Small intestine (tissue), 16 donors: ENCODE data around the gene NID1. TPM values are rescaled to one million over a fixed set of nuclear protein-coding genes. Genes with fewer than 3 reads are reported as not detected.
A peak's percentile ranks its signal among the peaks of the same experiment; 100 is the strongest.

ENCODE experiments used
- DNase-seq, 2 donors: peaks; one replicate each; pipeline versions ENCODE4 v3.0.0 to v3.0.0-alpha.2; 2013
- FAIRE-seq: peaks from 2 replicates; lab custom pipeline; 2012; peaks lifted over from hg19 to GRCh38; lab: Jason Lieb, UNC
- H3K27ac ChIP-seq, 3 donors: one replicate each; pipeline ENCODE4 v1.5.1; 2013; ENCODE audit warnings: low read length in 2 of 3, mild to moderate bottlenecking in 2 of 3, control low read depth in 1 of 3, inconsistent platforms in 1 of 3, low read depth in 1 of 3, moderate library complexity in 1 of 3
- H3K27me3 ChIP-seq, 3 donors: one replicate each; pipeline ENCODE4 v1.6.1; 2013; ENCODE audit warnings: low read length in 3 of 3, inconsistent platforms in 1 of 3; ENCODE audit not compliant: control insufficient read depth in 3 of 3, insufficient read depth in 3 of 3
- H3K36me3 ChIP-seq, 3 donors: one replicate each; pipeline ENCODE4 v1.6.1; 2013; ENCODE audit warnings: low read length in 3 of 3, inconsistent platforms in 1 of 3, low read depth in 1 of 3, mild to moderate bottlenecking in 1 of 3, moderate library complexity in 1 of 3; ENCODE audit not compliant: control insufficient read depth in 3 of 3, insufficient read depth in 2 of 3
- H3K4me1 ChIP-seq, 3 donors: one replicate each; pipeline ENCODE4 v1.6.1; 2013; ENCODE audit warnings: low read length in 2 of 3, inconsistent platforms in 1 of 3, low read depth in 1 of 3, mild to moderate bottlenecking in 1 of 3, moderate library complexity in 1 of 3; ENCODE audit not compliant: control insufficient read depth in 3 of 3, insufficient read depth in 2 of 3
- H3K4me3 ChIP-seq, 3 donors: one replicate each; pipeline ENCODE4 v1.5.1; 2013; ENCODE audit warnings: low read length in 3 of 3, control low read depth in 1 of 3, inconsistent platforms in 1 of 3, low read depth in 1 of 3, mild to moderate bottlenecking in 1 of 3, moderate library complexity in 1 of 3
- H3K9me3 ChIP-seq, 2 donors: one replicate each; pipeline ENCODE4 v1.6.1; 2013; ENCODE audit warnings: low read depth in 1 of 2, low read length in 1 of 2; ENCODE audit not compliant: control insufficient read depth in 2 of 2, insufficient read depth in 1 of 2
- WGBS, 3 donors: extraction: QIAGEN DNeasy Blood & Tissue Kit; methylation state at CpG; one replicate each; pipeline ENCODE4 v1.1.7; 2013; 5-methylcytosine and 5-hydroxymethylcytosine counted together
- long read RNA-seq, 10 donors: transcript quantifications; one replicate each; lab custom pipeline, GENCODE V29; 2026
- polyA plus RNA-seq, 4 donors: library from polyadenylated mRNA; stranded (reverse) in 3 of 4; unstranded in 1 of 4; fragments of 200-250 nt in 3 of 4; fragments of 120-200 nt in 1 of 4; gene quantifications; one replicate each; pipeline versions ENCODE4 v1.2.1 to v1.2.3, GENCODE V29; 2013
- donor health status: healthy with polysubstance abuse.
- donor health status: control.
- donor health status: control.
- donor health status: Bipolar disorder and iron deficiency.
- donor health status: healthy.

Gene NID1, protein sequence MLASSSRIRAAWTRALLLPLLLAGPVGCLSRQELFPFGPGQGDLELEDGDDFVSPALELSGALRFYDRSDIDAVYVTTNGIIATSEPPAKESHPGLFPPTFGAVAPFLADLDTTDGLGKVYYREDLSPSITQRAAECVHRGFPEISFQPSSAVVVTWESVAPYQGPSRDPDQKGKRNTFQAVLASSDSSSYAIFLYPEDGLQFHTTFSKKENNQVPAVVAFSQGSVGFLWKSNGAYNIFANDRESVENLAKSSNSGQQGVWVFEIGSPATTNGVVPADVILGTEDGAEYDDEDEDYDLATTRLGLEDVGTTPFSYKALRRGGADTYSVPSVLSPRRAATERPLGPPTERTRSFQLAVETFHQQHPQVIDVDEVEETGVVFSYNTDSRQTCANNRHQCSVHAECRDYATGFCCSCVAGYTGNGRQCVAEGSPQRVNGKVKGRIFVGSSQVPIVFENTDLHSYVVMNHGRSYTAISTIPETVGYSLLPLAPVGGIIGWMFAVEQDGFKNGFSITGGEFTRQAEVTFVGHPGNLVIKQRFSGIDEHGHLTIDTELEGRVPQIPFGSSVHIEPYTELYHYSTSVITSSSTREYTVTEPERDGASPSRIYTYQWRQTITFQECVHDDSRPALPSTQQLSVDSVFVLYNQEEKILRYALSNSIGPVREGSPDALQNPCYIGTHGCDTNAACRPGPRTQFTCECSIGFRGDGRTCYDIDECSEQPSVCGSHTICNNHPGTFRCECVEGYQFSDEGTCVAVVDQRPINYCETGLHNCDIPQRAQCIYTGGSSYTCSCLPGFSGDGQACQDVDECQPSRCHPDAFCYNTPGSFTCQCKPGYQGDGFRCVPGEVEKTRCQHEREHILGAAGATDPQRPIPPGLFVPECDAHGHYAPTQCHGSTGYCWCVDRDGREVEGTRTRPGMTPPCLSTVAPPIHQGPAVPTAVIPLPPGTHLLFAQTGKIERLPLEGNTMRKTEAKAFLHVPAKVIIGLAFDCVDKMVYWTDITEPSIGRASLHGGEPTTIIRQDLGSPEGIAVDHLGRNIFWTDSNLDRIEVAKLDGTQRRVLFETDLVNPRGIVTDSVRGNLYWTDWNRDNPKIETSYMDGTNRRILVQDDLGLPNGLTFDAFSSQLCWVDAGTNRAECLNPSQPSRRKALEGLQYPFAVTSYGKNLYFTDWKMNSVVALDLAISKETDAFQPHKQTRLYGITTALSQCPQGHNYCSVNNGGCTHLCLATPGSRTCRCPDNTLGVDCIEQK
- 10 to 100 TPM in 2 of 4 donors, 1 to 10 TPM in 1, under 1 TPM in 1; 0.67 to 62.0 (median 19.9) TPM for polyA plus RNA-seq
- long read RNA-seq, donor 1 = 0 reads
- long read RNA-seq, donor 2, full-length matches to known transcripts = 1 of 1 reads
- long read RNA-seq, donor 2, partial matches to known transcripts = 0 of 1 reads
- long read RNA-seq, donor 2, other reads (novel, unspliced or antisense) = 0 of 1 reads
- long read RNA-seq, donor 3, full-length matches to known transcripts = 3 of 31 reads
- long read RNA-seq, donor 3, partial matches to known transcripts = 28 of 31 reads
- long read RNA-seq, donor 3, other reads (novel, unspliced or antisense) = 0 of 31 reads
- long read RNA-seq, donor 4 = 0 reads
- long read RNA-seq, donor 5, partial matches to known transcripts = 10 of 10 reads
- long read RNA-seq, donor 5, other reads (novel, unspliced or antisense) = 0 of 10 reads
- long read RNA-seq, donor 6, full-length matches to known transcripts = 3 of 17 reads
- long read RNA-seq, donor 6, partial matches to known transcripts = 14 of 17 reads
- long read RNA-seq, donor 6, other reads (novel, unspliced or antisense) = 0 of 17 reads
- long read RNA-seq, donor 7 = 0 reads
- long read RNA-seq, donor 8, full-length matches to known transcripts = 1 of 1 reads
- long read RNA-seq, donor 8, partial matches to known transcripts = 0 of 1 reads
- long read RNA-seq, donor 8, other reads (novel, unspliced or antisense) = 0 of 1 reads
- long read RNA-seq, donor 9 = 0 reads
- long read RNA-seq, donor 10, full-length matches to known transcripts = 4 of 33 reads
- long read RNA-seq, donor 10, partial matches to known transcripts = 29 of 33 reads
- long read RNA-seq, donor 10, other reads (novel, unspliced or antisense) = 0 of 33 reads

DNA sequence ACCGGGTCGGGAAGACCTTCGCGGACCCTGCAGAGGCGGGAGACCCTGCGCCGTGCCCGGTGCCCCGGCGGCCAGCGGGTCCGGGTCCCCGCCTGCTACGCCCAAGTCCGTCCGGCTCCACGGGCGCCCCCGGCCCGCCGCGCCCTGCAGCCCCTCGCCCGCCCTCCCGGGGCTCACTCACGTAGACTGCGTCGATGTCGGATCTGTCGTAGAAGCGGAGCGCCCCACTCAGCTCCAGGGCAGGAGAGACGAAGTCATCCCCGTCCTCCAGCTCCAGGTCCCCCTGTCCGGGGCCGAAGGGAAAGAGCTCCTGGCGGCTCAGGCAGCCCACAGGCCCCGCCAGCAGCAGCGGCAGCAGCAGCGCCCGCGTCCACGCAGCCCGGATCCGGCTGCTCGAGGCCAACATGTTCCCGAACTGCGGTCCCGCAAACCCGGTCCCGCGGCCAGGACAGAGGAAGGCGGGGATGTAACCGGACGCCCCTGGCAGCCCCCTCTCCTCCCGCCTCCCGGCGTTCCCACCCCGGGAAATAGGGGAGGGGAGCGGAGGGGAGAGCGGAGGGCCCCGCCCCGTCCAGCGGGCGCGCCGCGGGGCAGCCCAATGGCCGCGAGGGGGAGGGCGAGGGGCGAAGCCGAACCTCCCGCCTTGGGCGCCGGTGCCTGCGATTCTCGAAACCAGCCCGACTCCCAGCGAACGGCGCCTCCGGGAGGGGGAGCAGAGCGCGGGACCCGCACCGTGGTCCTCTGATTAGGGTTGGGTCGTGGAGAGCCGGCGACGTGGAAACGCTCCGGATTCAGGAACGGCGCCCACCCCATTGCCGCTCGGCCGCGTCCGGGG, at the start of gene NID1:
Gene NID1 (minus strand): TSS at position 417 of the 835 bp plus-strand sequence. CDS start 11 bp downstream, at position 406.
- Histone ChIP-seq H3K9me3 (no peaks in the 10 kb centered on the region), H3K27ac (peak within 1 kb of the TSS in 2 of 3 donors; percentile 76 to 95), H3K4me1 (peaks cover 0 to 10% (median 0%) of the 10 kb centered on the region in 3 donors), H3K36me3 (peaks cover 0 to 2% (median 0%) of the 10 kb centered on the region in 3 donors), H3K4me3 (peak within 1 kb of the TSS; percentile 37 to 70 (median 52)), H3K27me3 (peaks cover 6 to 38% (median 10%) of the 10 kb centered on the region in 3 donors)
- DNase-seq (peak in 1 of 2 donors; percentile 71), FAIRE-seq (no peak)
- 1 to 4% (median 2%) methylated on average over 66 to 100 of the region's 100 CpGs for WGBS, 3 donors

DNA sequence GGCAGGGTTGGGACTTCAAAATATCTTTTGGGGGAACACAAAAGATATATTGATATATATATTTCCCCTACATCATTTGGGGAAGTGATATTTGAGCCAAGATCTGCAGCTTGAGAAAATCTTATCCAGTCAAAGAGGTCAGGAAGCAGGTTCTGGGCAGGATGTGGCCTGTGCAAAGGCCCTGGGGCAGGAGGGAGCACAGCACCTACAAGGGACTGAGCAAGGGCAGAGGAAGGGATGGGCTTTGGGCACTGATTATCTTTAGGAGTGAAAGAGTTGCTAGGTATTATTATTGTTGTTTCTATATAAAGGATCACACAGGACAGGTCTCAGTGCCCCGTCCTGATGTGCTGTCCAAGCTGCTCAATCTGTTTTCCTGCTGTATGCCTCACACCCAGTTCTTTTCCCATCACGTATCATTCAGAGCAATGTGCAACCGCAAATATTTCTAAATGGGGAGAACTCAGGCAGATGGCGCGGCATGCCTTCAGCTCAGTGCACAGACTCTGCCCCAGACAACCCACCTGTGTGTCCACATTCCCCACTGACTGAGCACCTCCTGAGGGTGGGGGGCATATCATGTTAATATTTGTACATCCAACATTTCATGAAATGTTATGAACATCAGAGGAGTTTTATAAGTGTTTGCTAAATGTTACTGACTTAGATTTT, 49.3 kb upstream of the NID1 start:
- DNase-seq (no peak), FAIRE-seq (no peak)
- H3K36me3 ChIP-seq = no peaks in the 10 kb centered on the region
- 85 to 93% (median 88%) methylated on average over 5 of the region's 5 CpGs for WGBS, 3 donors
- no peaks in the 10 kb centered on the region for H3K9me3 ChIP-seq
- no peaks in the 10 kb centered on the region for H3K27me3 ChIP-seq
- no peaks in the 10 kb centered on the region for H3K4me1 ChIP-seq
- H3K27ac ChIP-seq = no peak overlapping the region
- H3K4me3 ChIP-seq = no peak overlapping the region

DNA sequence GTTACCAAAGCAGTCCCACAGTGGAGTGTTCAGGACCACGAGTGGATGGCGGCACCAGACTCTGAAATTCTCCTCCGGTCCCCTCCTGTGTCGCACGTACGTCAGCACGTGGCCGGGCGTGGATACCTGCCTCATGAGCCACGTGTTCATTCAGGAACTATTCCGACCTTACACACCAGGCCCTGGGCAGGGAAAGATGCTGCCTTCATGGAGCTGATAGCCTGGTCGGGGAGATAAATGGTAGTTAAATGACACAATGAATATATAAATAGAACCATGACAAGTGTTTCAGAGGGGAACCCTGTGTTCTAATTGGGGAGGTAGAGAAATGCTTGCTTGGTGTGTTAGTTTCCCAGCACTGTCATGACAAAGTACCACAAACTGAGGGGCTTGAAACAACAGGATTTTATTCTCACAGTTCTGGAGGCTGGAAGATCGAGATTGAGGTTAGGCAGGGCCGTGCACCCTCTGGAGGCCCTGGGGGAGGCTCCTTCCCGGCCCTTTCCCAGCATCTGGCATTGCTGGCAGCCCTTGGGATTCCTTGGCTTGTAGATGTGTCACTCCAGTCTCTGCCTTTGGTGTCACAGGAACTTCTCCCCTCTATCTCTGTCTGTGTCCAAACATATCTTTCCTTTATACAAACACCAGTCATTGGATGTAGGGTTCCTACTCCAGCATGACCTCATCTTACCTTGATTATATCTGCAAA, 48.6 kb upstream of the NID1 start:
- no peaks in the 10 kb centered on the region for H3K9me3 ChIP-seq
- no peaks in the 10 kb centered on the region for H3K27me3 ChIP-seq
- DNase-seq (no peak), FAIRE-seq (no peak)
- H3K4me3 ChIP-seq = no peak overlapping the region
- no peak overlapping the region for H3K27ac ChIP-seq
- no peaks in the 10 kb centered on the region for H3K4me1 ChIP-seq
- no peaks in the 10 kb centered on the region for H3K36me3 ChIP-seq
- WGBS, 3 donors = 79 to 80% (median 79%) methylated on average over 15 of the region's 15 CpGs

DNA sequence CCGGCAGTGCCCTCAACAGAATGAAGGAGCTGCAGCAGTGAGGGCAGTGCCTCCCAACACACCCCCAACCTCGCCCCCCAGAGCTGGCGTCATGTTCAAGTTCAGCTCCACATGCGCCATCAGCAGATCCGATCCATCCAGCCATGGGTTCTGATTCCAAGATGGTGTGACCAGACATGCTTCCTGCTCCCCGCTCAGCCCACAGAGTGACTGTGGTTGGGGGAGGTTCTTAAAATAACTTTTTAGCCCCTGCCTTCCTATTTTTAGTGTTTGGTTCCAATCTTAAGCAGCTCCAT, 47.4 kb upstream of the NID1 start:
- Histone ChIP-seq H3K36me3 (no peaks in the 10 kb centered on the region), H3K4me1 (no peaks in the 10 kb centered on the region), H3K27ac (no peak overlapping the region), H3K4me3 (no peak overlapping the region), H3K9me3 (no peaks in the 10 kb centered on the region), H3K27me3 (no peaks in the 10 kb centered on the region)
- 89 to 99% (median 97%) methylated on average over 6 of the region's 6 CpGs for WGBS, 3 donors
- no peak for FAIRE-seq
- DNase-seq = no peak

DNA sequence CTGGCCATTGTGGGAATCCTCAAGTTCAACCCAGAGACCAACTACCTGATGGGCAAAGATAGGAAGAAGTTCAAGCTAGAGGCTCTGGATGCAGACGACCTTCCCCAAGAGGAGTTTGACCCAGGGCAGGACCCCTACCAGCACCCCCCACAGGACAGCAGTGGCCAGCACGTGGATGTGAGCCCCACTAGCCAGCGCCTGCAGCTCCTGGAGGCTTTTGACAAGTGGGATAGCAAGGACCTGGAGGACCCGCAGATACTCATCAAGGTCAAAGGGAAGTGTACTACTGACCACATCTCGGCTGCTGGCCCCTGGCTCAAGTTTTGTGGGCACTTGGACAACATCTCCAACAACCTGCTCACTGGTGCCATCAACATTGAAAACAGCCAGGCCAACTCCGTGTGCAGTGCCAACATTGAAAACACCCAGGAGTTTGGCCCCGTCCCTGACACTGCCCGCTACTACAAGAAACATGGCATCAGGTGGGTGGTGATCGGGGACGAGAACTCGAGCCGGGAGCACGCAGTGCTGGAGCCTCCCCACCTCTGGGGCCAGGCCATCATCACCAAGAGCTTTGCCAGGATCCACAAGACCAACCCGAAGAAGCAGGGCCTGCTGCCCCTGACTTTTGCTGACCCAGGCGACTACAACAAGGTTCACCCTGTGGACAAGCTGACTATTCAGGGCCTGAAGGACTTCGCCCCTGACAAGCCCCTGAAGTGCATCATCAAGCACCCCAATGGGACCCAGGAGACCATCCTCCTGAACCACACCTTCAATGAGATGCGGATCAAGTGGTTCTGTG, 46.8 kb upstream of the NID1 start:
- Histone ChIP-seq H3K4me3 (no peak overlapping the region), H3K27ac (no peak overlapping the region), H3K36me3 (no peaks in the 10 kb centered on the region), H3K9me3 (no peaks in the 10 kb centered on the region), H3K4me1 (no peaks in the 10 kb centered on the region), H3K27me3 (no peaks in the 10 kb centered on the region)
- no peak for DNase-seq
- 88 to 92% (median 91%) methylated on average over 17 of the region's 17 CpGs for WGBS, 3 donors
- no peak for FAIRE-seq

DNA sequence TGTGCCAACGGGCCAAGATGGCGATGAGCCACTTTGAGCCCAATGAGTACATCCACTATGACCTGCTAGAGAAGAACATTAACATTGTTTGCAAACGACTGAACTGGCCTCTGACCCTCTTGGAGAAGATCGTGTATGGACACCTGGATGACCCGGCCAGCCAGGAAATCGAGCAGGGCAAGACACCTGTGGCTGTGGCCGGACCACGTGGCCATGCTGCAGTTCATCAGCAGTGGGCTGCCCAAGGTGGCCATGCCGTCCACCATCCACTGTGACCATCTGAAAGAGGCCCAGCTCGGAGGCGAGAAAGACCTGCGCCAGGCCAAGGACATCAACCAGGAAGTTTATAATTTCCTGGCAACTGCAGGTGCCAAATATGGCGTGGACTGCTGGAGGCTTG, 45.2 kb upstream of the NID1 start:
- Histone ChIP-seq H3K27ac (no peak overlapping the region), H3K4me3 (no peak overlapping the region), H3K27me3 (no peaks in the 10 kb centered on the region), H3K9me3 (no peaks in the 10 kb centered on the region), H3K36me3 (no peaks in the 10 kb centered on the region), H3K4me1 (no peaks in the 10 kb centered on the region)
- DNase-seq = no peak
- WGBS, 3 donors = 83 to 84% (median 84%) methylated on average over 13 of the region's 13 CpGs
- FAIRE-seq = no peak
